Panc1 (cell line): Measurements from ENCODE around the gene LRRC74B. TPM values are rescaled to one million over a fixed set of nuclear protein-coding genes. Genes with fewer than 3 reads are reported as not detected.

Experiments used
- ATAC-seq: fragments of 200-7000 bp; cut with Tn5 transposase; 2 replicates; pipeline ENCODE4 v1.9.1; 2020; ENCODE audit warnings: mild to moderate bottlenecking, moderate library complexity
- BruUV-seq: library from RNA; stranded (reverse); fragments of 400-500 nt; replicated peaks from 2 replicates; lab custom pipeline; 2021; lab: Mats Ljungman, UMichigan
- CTCF ChIA-PET: fragments of 300-600 bp; sonication (Branson Sonifier 250); formaldehyde crosslinking; loops from one replicate; lab custom pipeline; 2022; ENCODE audit warnings: antibody characterized with exemption; lab: Charles Lee
- POLR2A ChIA-PET: fragments of 300-600 bp; sonication (Branson Sonifier 250); formaldehyde crosslinking; loops from one replicate; lab custom pipeline; 2022; ENCODE audit warnings: antibody characterized with exemption; lab: Charles Lee
- DNase-seq: peaks from one replicate; pipeline ENCODE4 v3.0.0-alpha.2; 2010; ENCODE audit warnings: low read depth, low spot score
- H3K27ac ChIP-seq: 2 replicates; pipeline ENCODE4 v1.5.1; 2011; ENCODE audit warnings: mild to moderate bottlenecking, low read length, inconsistent platforms
- H3K27me3 ChIP-seq: fragments of 200-500 bp; sonication (Bioruptor generic); 2 replicates; pipeline ENCODE4 v1.6.0; 2014; ENCODE audit warnings: low read length, inconsistent platforms; ENCODE audit not compliant: control insufficient read depth, insufficient read depth
- H3K36me3 ChIP-seq: fragments of 200-500 bp; sonication (Bioruptor generic); 2 replicates; pipeline ENCODE4 v1.5.1; 2014; ENCODE audit warnings: inconsistent platforms, mild to moderate bottlenecking, low read length, moderate library complexity; ENCODE audit not compliant: control insufficient read depth, insufficient read depth
- H3K4me1 ChIP-seq: 2 replicates; pipeline ENCODE4 v1.5.1; 2011; ENCODE audit warnings: inconsistent platforms, mild to moderate bottlenecking, low read length, moderate library complexity; ENCODE audit not compliant: control insufficient read depth, insufficient read depth
- H3K4me3 ChIP-seq, 2 experiments: 2 replicates each; pipeline ENCODE4 v1.5.1; 2011 to 2012; ENCODE audit warnings: low read depth in 2 of 2, low read length in 2 of 2, mild to moderate bottlenecking in 2 of 2, inconsistent platforms in 1 of 2, moderate library complexity in 1 of 2
- H3K9me3 ChIP-seq: fragments of 200-500 bp; sonication (Bioruptor generic); 2 replicates; pipeline ENCODE4 v1.5.1; 2014; ENCODE audit warnings: low read depth, mild to moderate bottlenecking, inconsistent platforms, low read length, moderate library complexity; ENCODE audit not compliant: control insufficient read depth, insufficient read depth
- POLR2AphosphoS5 ChIP-seq: IDR thresholded peaks from 2 replicates; pipeline ENCODE4 v1.6.1; 2012; ENCODE audit warnings: mild to moderate bottlenecking, low read depth, low read length, moderate library complexity
- REST ChIP-seq, 2 experiments: IDR thresholded peaks; 2 replicates each; pipeline ENCODE4 v1.6.1; 2011 to 2012; ENCODE audit warnings: low read depth in 2 of 2, control low read depth in 1 of 2, low read length in 1 of 2, mild to moderate bottlenecking in 1 of 2, moderate library complexity in 1 of 2; ENCODE audit not compliant: insufficient read depth in 1 of 2
- SIN3A ChIP-seq: IDR thresholded peaks from 2 replicates; pipeline ENCODE4 v1.6.1; 2012; ENCODE audit warnings: low read depth, mild to moderate bottlenecking, low read length, moderate library complexity, borderline replicate concordance; ENCODE audit not compliant: insufficient read depth
- TCF7L2 ChIP-seq: IDR thresholded peaks from 2 replicates; pipeline ENCODE4 v1.6.1; 2011; ENCODE audit warnings: mild to moderate bottlenecking, low read depth, low read length, inconsistent platforms
- in situ Hi-C: cut with HindIII; loops from 2 replicates; pipeline ENCODE4 v1.10.0; 2016; ENCODE audit warnings: low sequenced_read_pairs, low pct_unique_long_range_greater_than_20kb
- intact Hi-C: fragments of 100-400 bp; cut with micrococcal nuclease; formaldehyde crosslinking; loops from one replicate; pipeline ENCODE4 v1.10.0; 2022; ENCODE audit not compliant: unreplicated experiment
- total RNA-seq: library from RNA; stranded (reverse); gene quantifications from one replicate; pipeline ENCODE4 v1.2.1, GENCODE V29; 2021; ENCODE audit not compliant: unreplicated experiment
- TF ChIP-seq, protein P1 (sequence below): fragments of 450-650 bp; IDR thresholded peaks from 2 replicates; pipeline ENCODE4 v1.5.1; 2017; ENCODE audit warnings: mild to moderate bottlenecking

LRRC74B gene
- total RNA-seq, 1 experiment from 2014 or later, result not detected

DNA sequence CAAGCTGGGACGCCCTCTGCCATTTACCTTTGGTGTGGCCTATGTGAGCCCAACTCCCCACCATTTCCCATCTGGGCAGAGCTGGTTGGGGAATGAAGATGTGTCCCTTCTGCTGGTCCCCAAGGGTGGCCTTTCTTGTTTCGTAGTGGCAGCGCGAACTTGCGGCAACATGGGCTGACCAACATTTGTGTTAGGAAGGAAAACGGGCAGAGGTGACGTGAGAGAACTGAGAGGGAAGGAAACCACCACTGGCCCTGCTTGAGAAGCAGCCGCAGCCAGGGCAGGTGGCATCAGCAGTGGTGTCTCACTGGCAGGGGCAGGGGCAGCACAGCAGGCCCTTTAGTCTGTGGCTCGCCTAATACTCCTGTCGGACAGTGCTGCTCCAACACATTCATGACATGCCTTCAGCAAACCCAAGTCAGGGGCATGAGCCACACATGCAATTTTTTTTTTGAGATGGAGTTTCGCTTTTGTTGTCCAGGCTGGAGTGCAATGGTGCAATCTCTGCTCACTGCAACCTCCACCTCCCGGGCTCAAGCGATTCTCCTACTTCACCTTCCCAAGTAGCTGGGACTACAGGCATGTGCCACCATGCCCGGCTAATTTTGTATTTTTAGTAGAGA lies 29.9 kb downstream of the LRRC74B start:
- DNase-seq (no peak), ATAC-seq (no peak)
- no TSS peak for BruUV-seq
- H3K9me3 ChIP-seq, result no peaks in the 10 kb centered on the region
- POLR2A ChIA-PET, result no interaction called here
- in situ Hi-C loops (no loop called here), intact Hi-C loops (no loop called here)
- H3K4me3 ChIP-seq, result no peak overlapping the region
- no peaks in the 10 kb centered on the region for H3K36me3 ChIP-seq
- CTCF ChIA-PET, result no interaction called here
- no peak overlapping the region for H3K27ac ChIP-seq
- TF ChIP-seq REST (IDR thresholded peaks at IDR 0.05; ENCODE audit: insufficient read depth in 1 of 2, low read depth in 2 of 2, low read length in 1 of 2), result no peak
- no peak for TF ChIP-seq SIN3A
- TF ChIP-seq POLR2AphosphoS5, result no peak
- TF ChIP-seq TCF7L2, result no peak
- TF ChIP-seq, protein P1, sequence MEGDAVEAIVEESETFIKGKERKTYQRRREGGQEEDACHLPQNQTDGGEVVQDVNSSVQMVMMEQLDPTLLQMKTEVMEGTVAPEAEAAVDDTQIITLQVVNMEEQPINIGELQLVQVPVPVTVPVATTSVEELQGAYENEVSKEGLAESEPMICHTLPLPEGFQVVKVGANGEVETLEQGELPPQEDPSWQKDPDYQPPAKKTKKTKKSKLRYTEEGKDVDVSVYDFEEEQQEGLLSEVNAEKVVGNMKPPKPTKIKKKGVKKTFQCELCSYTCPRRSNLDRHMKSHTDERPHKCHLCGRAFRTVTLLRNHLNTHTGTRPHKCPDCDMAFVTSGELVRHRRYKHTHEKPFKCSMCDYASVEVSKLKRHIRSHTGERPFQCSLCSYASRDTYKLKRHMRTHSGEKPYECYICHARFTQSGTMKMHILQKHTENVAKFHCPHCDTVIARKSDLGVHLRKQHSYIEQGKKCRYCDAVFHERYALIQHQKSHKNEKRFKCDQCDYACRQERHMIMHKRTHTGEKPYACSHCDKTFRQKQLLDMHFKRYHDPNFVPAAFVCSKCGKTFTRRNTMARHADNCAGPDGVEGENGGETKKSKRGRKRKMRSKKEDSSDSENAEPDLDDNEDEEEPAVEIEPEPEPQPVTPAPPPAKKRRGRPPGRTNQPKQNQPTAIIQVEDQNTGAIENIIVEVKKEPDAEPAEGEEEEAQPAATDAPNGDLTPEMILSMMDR, result no peak
- H3K27me3 ChIP-seq, result no peaks in the 10 kb centered on the region
- H3K4me1 ChIP-seq, result no peaks in the 10 kb centered on the region

DNA sequence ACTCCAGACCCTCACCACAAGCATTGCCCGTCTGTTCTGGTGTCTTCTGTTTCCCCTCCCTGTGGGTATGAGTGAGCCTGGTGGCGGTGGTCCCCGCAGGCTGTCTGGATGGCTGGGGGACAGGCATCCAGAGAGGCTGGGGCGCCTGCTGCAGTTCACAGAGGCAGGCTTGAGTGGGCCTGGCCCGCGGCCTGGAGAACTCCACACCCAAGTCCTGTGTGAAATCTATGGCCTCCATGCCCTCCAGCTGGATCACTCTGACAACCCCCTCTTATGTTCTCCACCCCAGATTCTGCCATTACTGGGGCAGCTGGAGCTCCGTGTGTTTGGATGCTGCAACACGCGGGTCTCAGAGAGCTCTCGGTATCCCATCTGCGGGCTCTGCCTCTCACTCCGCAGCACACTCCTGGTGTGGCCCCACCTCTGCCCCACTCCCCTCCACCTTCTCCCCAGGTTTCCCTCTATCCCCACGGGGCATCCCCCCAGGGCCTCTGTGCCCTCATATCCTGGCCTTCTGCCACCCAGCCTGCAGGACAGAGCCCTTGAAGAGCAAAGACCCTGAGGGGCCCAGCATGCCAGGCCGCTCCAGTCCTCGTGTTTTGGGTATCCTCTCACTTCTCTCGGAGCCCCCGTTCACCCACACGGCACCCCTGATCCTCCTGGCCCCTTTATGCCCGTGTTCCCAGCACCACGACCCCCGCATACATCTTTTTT lies 31.3 kb downstream of the LRRC74B start:
- DNase-seq (no peak), ATAC-seq (no peak)
- BruUV-seq, result no TSS peak
- Histone ChIP-seq H3K36me3 (no peaks in the 10 kb centered on the region), H3K9me3 (no peaks in the 10 kb centered on the region), H3K27ac (no peak overlapping the region), H3K27me3 (no peaks in the 10 kb centered on the region), H3K4me1 (no peaks in the 10 kb centered on the region), H3K4me3 (no peak overlapping the region)
- in situ Hi-C loops (no loop called here), intact Hi-C loops (no loop called here)
- CTCF ChIA-PET, result no interaction called here
- POLR2A ChIA-PET, result no interaction called here
- TF ChIP-seq TCF7L2 (no peak), POLR2AphosphoS5 (no peak), REST (IDR thresholded peaks at IDR 0.05; ENCODE audit: insufficient read depth in 1 of 2, low read depth in 2 of 2, low read length in 1 of 2) (no peak), SIN3A (no peak)
- TF ChIP-seq, protein P1, result no peak
